ENCODE measurements around the gene ATP6V0C.
"Not testable (repeated sequence)": the region's sequence is repeated elsewhere in the genome, so short reads cannot be mapped to it uniquely, and the experiment has no call there.

Gene ATP6V0C

DNA sequence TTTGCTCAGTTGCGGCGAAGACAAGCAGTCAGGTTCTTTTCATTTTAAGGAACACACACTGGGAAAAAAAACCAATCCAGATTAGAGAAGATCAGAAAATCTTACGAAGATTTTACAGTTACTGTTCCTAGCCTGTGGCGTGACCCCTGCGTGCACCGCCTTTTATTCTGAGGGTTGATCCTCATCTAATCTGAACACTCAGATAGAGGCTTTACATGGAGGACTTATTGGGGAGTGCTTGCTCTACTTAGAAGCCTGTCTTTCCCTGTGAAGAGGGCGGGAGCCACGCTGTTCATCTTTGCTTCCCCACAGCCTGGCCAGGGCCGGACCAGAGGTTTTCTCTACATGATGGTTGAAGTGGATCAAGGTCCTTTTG, 37.4 kb upstream of the ATP6V0C start:
- H3K9me3 ChIP-seq (ENCODE audit: insufficient read depth, low read depth, low read length), result no peaks in the 10 kb centered on the region
- peaks cover 47% of the 10 kb centered on the region for H3K79me2 ChIP-seq (ENCODE audit: insufficient read depth, low read length)
- H2AFZ ChIP-seq (ENCODE audit: low read length), result no peak overlapping the region
- H3K27me3 ChIP-seq (ENCODE audit: insufficient read depth, low read length, poor library complexity, severe bottlenecking), result no peaks in the 10 kb centered on the region
- H3K4me1 ChIP-seq (ENCODE audit: insufficient read depth, low read length, poor library complexity, severe bottlenecking), result peaks cover 12% of the 10 kb centered on the region
- no peaks in the 10 kb centered on the region for H3F3A ChIP-seq (ENCODE audit: low read depth)
- peaks cover 14% of the 10 kb centered on the region for H4K20me1 ChIP-seq (ENCODE audit: insufficient read depth, low read length, poor library complexity, severe bottlenecking)
- no peaks in the 10 kb centered on the region for H3K36me3 ChIP-seq (ENCODE audit: insufficient read depth, low read length)
- H3K4me2 ChIP-seq (ENCODE audit: low read depth, low read length, poor library complexity, severe bottlenecking), result peak overlapping the region; percentile 67
- no peak overlapping the region for H3K9ac ChIP-seq (ENCODE audit: low read depth, low read length, poor library complexity, severe bottlenecking)
- H3K9me2 ChIP-seq (replicated peaks; ENCODE audit: low read depth, low read length), result no peaks in the 10 kb centered on the region
- TF ChIP-seq EZH2phosphoT487 (IDR thresholded peaks at IDR 0.05; ENCODE audit: borderline replicate concordance), result no peak
- TF ChIP-seq, protein P1, sequence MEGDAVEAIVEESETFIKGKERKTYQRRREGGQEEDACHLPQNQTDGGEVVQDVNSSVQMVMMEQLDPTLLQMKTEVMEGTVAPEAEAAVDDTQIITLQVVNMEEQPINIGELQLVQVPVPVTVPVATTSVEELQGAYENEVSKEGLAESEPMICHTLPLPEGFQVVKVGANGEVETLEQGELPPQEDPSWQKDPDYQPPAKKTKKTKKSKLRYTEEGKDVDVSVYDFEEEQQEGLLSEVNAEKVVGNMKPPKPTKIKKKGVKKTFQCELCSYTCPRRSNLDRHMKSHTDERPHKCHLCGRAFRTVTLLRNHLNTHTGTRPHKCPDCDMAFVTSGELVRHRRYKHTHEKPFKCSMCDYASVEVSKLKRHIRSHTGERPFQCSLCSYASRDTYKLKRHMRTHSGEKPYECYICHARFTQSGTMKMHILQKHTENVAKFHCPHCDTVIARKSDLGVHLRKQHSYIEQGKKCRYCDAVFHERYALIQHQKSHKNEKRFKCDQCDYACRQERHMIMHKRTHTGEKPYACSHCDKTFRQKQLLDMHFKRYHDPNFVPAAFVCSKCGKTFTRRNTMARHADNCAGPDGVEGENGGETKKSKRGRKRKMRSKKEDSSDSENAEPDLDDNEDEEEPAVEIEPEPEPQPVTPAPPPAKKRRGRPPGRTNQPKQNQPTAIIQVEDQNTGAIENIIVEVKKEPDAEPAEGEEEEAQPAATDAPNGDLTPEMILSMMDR (conservative IDR thresholded peaks at IDR 0.05; ENCODE audit: low read length), result no peak
- peak overlapping the region; percentile 85 for H3K4me3 ChIP-seq (ENCODE audit: low read length, poor library complexity, severe bottlenecking)

DNA sequence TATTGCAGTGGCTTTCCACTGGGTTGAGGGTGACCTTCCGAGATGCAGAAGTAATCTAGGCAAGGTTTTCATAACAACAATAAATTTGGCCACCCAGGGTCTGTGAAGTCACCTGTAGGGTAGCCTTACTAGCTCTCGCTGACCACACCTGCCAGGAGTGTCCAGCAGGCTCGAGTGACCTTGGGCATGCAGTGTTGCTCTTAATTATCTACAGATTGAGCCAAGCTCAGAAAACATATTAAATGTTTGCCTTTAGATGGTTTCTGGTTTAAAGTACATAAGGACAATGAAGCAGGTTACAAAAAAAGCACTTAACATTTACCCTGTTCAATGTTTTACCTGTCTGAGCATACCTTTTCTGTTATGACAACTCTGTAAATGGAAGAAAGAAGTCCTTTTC, 37.0 kb upstream of the ATP6V0C start:
- Histone ChIP-seq H3K9ac (ENCODE audit: low read depth, low read length, poor library complexity, severe bottlenecking) (no peak overlapping the region), H3K79me2 (ENCODE audit: insufficient read depth, low read length) (peaks cover 47% of the 10 kb centered on the region), H3K4me2 (ENCODE audit: low read depth, low read length, poor library complexity, severe bottlenecking) (peak overlapping the region; percentile 67), H3K9me2 (replicated peaks; ENCODE audit: low read depth, low read length) (no peaks in the 10 kb centered on the region), H3K36me3 (ENCODE audit: insufficient read depth, low read length) (no peaks in the 10 kb centered on the region), H4K20me1 (ENCODE audit: insufficient read depth, low read length, poor library complexity, severe bottlenecking) (peaks cover 14% of the 10 kb centered on the region), H3K4me1 (ENCODE audit: insufficient read depth, low read length, poor library complexity, severe bottlenecking) (peaks cover 12% of the 10 kb centered on the region), H3K4me3 (ENCODE audit: low read length, poor library complexity, severe bottlenecking) (peak overlapping the region; percentile 23), H3K9me3 (ENCODE audit: insufficient read depth, low read depth, low read length) (no peaks in the 10 kb centered on the region), H2AFZ (ENCODE audit: low read length) (no peak overlapping the region), H3F3A (ENCODE audit: low read depth) (no peaks in the 10 kb centered on the region), H3K27me3 (ENCODE audit: insufficient read depth, low read length, poor library complexity, severe bottlenecking) (no peaks in the 10 kb centered on the region)
- no peak for TF ChIP-seq EZH2phosphoT487 (IDR thresholded peaks at IDR 0.05; ENCODE audit: borderline replicate concordance)

DNA sequence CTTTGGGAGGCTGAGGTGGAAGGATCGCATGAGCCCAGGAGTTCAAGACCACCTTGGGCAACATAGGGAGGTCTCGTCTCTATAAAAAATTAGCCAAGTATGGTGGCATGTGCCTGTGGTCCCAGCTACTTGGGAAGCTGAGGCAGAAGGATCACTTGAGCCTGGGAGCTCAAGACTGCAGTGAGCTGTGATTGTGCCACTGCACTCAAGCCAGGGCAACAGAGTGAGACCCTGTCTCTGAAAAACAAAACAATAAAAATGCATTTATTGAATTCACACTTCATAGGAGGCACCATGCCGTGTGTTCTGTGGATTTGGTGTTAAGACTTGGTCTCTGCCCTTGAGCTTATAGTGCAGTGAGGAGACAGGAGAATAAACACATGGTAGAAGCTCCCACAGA, 36.4 kb upstream of the ATP6V0C start:
- Histone ChIP-seq H3K27me3 (ENCODE audit: insufficient read depth, low read length, poor library complexity, severe bottlenecking) (no peaks in the 10 kb centered on the region), H3K9me2 (replicated peaks; ENCODE audit: low read depth, low read length) (no peaks in the 10 kb centered on the region), H3K79me2 (ENCODE audit: insufficient read depth, low read length) (peaks cover 52% of the 10 kb centered on the region), H3K4me2 (ENCODE audit: low read depth, low read length, poor library complexity, severe bottlenecking) (no peak overlapping the region), H2AFZ (ENCODE audit: low read length) (no peak overlapping the region), H3K4me1 (ENCODE audit: insufficient read depth, low read length, poor library complexity, severe bottlenecking) (peaks cover 12% of the 10 kb centered on the region), H3K4me3 (ENCODE audit: low read length, poor library complexity, severe bottlenecking) (no peak overlapping the region), H4K20me1 (ENCODE audit: insufficient read depth, low read length, poor library complexity, severe bottlenecking) (peaks cover 14% of the 10 kb centered on the region), H3K36me3 (ENCODE audit: insufficient read depth, low read length) (no peaks in the 10 kb centered on the region), H3F3A (ENCODE audit: low read depth) (no peaks in the 10 kb centered on the region), H3K9me3 (ENCODE audit: insufficient read depth, low read depth, low read length) (no peaks in the 10 kb centered on the region), H3K9ac (ENCODE audit: low read depth, low read length, poor library complexity, severe bottlenecking) (no peak overlapping the region)
- no peak for TF ChIP-seq EZH2phosphoT487 (IDR thresholded peaks at IDR 0.05; ENCODE audit: borderline replicate concordance)
- TF ChIP-seq, protein P1 (conservative IDR thresholded peaks at IDR 0.05; ENCODE audit: low read length), result no peak

DNA sequence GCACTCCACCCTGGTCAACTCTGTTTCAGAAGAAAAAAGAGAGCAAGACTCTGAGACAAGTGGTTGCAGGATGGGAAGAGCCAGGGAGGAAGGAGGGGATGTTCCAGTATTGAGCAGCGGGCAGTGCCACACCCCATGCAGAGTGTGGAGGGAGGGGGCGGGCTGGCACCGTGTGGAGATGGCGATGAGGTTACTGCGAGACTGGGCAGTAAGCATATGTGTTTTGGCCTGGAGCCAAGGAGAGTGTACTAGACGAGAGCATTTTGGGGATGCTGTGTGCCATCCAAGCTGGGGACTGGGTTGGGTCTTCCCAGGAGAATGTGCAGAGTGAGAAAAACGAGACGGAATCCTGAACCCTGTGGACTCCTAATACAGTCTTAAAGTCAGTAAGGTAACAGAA, 35.5 kb upstream of the ATP6V0C start:
- Histone ChIP-seq H3F3A (ENCODE audit: low read depth) (no peaks in the 10 kb centered on the region), H3K4me3 (ENCODE audit: low read length, poor library complexity, severe bottlenecking) (no peak overlapping the region), H3K9me3 (ENCODE audit: insufficient read depth, low read depth, low read length) (no peaks in the 10 kb centered on the region), H2AFZ (ENCODE audit: low read length) (no peak overlapping the region), H3K27me3 (ENCODE audit: insufficient read depth, low read length, poor library complexity, severe bottlenecking) (no peaks in the 10 kb centered on the region), H3K4me2 (ENCODE audit: low read depth, low read length, poor library complexity, severe bottlenecking) (no peak overlapping the region), H4K20me1 (ENCODE audit: insufficient read depth, low read length, poor library complexity, severe bottlenecking) (peaks cover 11% of the 10 kb centered on the region), H3K36me3 (ENCODE audit: insufficient read depth, low read length) (no peaks in the 10 kb centered on the region), H3K79me2 (ENCODE audit: insufficient read depth, low read length) (peaks cover 50% of the 10 kb centered on the region), H3K4me1 (ENCODE audit: insufficient read depth, low read length, poor library complexity, severe bottlenecking) (peaks cover 12% of the 10 kb centered on the region), H3K9me2 (replicated peaks; ENCODE audit: low read depth, low read length) (no peaks in the 10 kb centered on the region), H3K9ac (ENCODE audit: low read depth, low read length, poor library complexity, severe bottlenecking) (no peak overlapping the region)
- no peak for TF ChIP-seq EZH2phosphoT487 (IDR thresholded peaks at IDR 0.05; ENCODE audit: borderline replicate concordance)
- TF ChIP-seq, protein P1 (conservative IDR thresholded peaks at IDR 0.05; ENCODE audit: low read length), result no peak

DNA sequence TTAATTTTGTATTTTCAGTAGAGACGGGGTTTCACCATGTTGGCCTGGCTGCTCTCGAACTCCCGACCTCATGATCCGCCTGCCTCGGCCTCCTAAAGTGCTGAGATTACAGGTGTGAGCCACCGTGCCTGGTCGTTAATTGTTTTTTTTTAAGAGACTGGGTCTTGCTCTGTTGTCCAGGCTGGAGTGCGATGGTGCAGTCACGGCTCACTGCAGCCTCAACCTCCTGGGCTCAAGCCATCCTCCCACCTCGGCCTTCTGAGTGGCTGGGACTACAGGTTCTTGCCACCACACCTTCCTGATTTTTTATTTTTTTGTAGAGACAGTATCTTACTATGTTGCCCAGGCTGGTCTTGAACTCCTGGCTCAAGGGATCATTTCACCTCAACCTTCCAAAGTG, 33.8 kb upstream of the ATP6V0C start:
- not testable (repeated sequence) for H3K36me3 ChIP-seq (ENCODE audit: insufficient read depth, low read length)

More for the DNA sequence above, 33.8 kb upstream of the ATP6V0C start:
- H3F3A ChIP-seq (ENCODE audit: low read depth); H3K9me2 ChIP-seq (replicated peaks; ENCODE audit: low read depth, low read length); H3K4me2 ChIP-seq (ENCODE audit: low read depth, low read length, poor library complexity, severe bottlenecking); H3K9ac ChIP-seq (ENCODE audit: low read depth, low read length, poor library complexity, severe bottlenecking); H2AFZ ChIP-seq (ENCODE audit: low read length); H3K27me3 ChIP-seq (ENCODE audit: insufficient read depth, low read length, poor library complexity, severe bottlenecking); H3K4me3 ChIP-seq (ENCODE audit: low read length, poor library complexity, severe bottlenecking); H3K9me3 ChIP-seq (ENCODE audit: insufficient read depth, low read depth, low read length): not testable (repeated sequence)
- Histone ChIP-seq H3K79me2 (ENCODE audit: insufficient read depth, low read length) (peaks cover 49% of the 10 kb centered on the region), H3K4me1 (ENCODE audit: insufficient read depth, low read length, poor library complexity, severe bottlenecking) (peaks cover 12% of the 10 kb centered on the region), H4K20me1 (ENCODE audit: insufficient read depth, low read length, poor library complexity, severe bottlenecking) (peaks cover 10% of the 10 kb centered on the region)
